Epidermal melanocyte (primary cell): ENCODE data around the gene SLC18B1.

Experiments used
- DNase-seq: peaks from one replicate; pipeline ENCODE4 v3.0.0; 2011; ENCODE audit warnings: low spot score; ENCODE audit not compliant: insufficient read length

The SLC18B1 gene

GRCh38 chr6:132746048-132746447 lies 52.4 kb downstream of the SLC18B1 start:
- DNase-seq = no peak

GRCh38 chr6:132742495-132742894 lies 55.9 kb downstream of the SLC18B1 start:
- DNase-seq = no peak

GRCh38 chr6:132741281-132741680 lies 57.2 kb downstream of the SLC18B1 start:
- DNase-seq = no peak

- DNase-seq = no peak
Measured at GRCh38 chr6:132736239-132736638, 62.2 kb downstream of the SLC18B1 start.

GRCh38 chr6:132734694-132735236 lies 63.7 kb downstream of the SLC18B1 start:
- DNase-seq = no peak

GRCh38 chr6:132733814-132734213 lies 64.6 kb downstream of the SLC18B1 start:
- no peak for DNase-seq

GRCh38 chr6:132733283-132733682 lies 65.2 kb downstream of the SLC18B1 start:
- no peak for DNase-seq

GRCh38 chr6:132731086-132731485 lies 67.4 kb downstream of the SLC18B1 start:
- no peak for DNase-seq

- DNase-seq = no peak
Measured at GRCh38 chr6:132730560-132730959, 67.9 kb downstream of the SLC18B1 start.

- no peak for DNase-seq
Measured at GRCh38 chr6:132728616-132729015, 69.8 kb downstream of the SLC18B1 start.

GRCh38 chr6:132726608-132726975 lies 71.8 kb downstream of the SLC18B1 start:
- no peak for DNase-seq

GRCh38 chr6:132725947-132726607 lies 72.4 kb downstream of the SLC18B1 start:
- no peak for DNase-seq

- DNase-seq = no peak
Measured at GRCh38 chr6:132725471-132725870, 73.0 kb downstream of the SLC18B1 start.

GRCh38 chr6:132719736-132720448 lies 78.5 kb downstream of the SLC18B1 start:
- DNase-seq = no peak
